Measurements from ENCODE around the gene MTMR12. TPM values are rescaled to one million over a fixed set of nuclear protein-coding genes. Genes with fewer than 3 reads are reported as not detected.

Gene MTMR12
- total RNA-seq, 1 donor: 17.1 TPM

DNA sequence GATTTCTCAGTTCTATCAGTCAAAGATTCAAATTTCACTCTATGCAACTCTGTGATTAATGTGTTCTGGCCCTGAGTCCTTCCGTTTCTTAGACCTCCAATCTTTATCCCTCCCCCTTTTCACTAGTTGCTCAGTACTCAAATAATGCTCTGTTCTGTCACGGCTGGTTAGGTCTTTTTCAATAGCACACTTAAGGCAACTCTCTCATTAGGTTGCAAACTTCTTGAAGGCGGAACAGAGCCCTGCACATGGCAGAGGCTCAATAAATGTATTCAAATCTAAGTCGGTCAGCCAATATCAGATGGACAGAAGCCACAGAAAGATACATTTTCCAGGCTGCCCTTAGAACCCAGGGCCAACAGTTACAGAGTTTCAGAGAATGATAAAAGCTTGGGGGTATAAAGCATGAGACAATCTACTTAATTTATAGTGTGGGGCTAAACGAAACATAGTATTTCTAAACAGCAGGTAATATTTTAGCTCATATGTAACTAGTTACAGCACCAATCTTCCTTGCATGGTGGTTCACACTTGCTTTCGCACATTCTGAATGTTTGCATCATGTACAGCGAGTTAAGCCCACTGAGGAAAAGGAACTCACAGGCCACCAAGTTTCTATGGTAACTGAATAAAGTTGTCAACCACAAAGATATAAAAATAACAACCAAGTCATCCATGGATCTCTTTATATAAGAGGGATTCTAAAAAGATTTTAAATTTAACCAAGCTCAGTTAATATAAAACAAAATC is 71.5 kb downstream of the MTMR12 start:
- no peak overlapping the region for H3K4me3 ChIP-seq (ENCODE audit: low read depth, low read length)
- no peak for DNase-seq (ENCODE audit: low read depth)
- TF ChIP-seq, protein P1, sequence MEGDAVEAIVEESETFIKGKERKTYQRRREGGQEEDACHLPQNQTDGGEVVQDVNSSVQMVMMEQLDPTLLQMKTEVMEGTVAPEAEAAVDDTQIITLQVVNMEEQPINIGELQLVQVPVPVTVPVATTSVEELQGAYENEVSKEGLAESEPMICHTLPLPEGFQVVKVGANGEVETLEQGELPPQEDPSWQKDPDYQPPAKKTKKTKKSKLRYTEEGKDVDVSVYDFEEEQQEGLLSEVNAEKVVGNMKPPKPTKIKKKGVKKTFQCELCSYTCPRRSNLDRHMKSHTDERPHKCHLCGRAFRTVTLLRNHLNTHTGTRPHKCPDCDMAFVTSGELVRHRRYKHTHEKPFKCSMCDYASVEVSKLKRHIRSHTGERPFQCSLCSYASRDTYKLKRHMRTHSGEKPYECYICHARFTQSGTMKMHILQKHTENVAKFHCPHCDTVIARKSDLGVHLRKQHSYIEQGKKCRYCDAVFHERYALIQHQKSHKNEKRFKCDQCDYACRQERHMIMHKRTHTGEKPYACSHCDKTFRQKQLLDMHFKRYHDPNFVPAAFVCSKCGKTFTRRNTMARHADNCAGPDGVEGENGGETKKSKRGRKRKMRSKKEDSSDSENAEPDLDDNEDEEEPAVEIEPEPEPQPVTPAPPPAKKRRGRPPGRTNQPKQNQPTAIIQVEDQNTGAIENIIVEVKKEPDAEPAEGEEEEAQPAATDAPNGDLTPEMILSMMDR (IDR thresholded peaks at IDR 0.05; ENCODE audit: insufficient read depth, low read length): no peak

DNA sequence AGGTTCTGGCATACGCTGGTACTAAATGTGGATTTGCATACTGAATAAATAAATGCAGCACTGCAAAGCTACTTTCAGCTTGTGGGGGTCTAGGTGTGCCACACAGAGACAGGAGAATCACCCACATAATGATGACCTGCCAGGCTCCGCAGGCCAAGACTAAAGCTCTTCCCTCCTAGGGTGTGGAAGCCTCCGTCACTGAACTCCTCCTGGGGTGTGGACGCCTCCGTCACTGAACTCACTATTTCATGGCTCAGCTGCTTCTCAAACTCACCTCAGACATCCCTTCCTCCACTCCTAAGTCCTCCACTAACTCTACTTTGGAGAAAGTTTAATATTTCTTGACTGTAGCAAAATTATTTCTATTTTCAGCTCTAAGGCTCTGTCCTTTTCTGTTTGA is 73.4 kb downstream of the MTMR12 start:
- no peak for DNase-seq (ENCODE audit: low read depth)
- no peak overlapping the region for H3K4me3 ChIP-seq (ENCODE audit: low read depth, low read length)

DNA sequence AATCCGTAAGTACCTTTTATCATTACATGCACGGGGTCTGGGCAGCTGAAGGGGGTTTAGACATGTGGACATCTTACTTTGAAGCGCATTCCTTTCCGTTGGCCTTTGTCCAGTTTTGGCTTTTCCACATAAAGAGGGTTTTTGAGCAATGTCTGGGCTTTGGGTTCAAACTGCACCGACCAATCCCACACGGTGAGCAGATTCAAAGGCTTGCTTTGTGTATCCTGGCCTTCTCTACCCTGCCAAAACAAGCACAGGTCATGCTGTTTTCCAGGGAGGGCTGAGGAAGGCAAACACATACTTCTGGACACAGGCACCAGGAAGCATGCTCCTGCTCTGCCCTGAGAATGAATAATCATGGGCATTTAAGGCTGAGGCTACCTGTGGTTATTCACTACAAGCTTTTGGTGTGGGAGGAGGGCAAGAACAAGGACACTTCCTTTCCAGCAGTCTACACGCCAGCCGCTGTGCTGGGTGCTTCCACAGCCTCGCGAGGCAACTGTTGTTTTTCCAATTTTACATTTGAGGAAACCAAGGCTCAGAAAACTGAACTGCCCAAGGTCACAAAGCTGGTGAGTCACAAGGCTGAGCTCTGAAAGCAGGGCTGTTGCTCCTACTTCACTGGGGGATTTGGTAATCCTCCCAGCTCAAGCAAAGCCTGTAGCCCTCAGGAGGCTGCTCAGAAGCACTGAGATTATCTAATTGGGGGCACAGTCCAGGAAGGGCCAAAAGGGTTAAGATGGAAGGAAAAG is 78.9 kb downstream of the MTMR12 start:
- TF ChIP-seq, protein P1 (IDR thresholded peaks at IDR 0.05; ENCODE audit: insufficient read depth, low read length): no peak
- peak; percentile 44 for DNase-seq (ENCODE audit: low read depth)

More for the DNA sequence above, 73.4 kb downstream of the MTMR12 start:
- TF ChIP-seq, protein P1 (IDR thresholded peaks at IDR 0.05; ENCODE audit: insufficient read depth, low read length): no peak

DNA sequence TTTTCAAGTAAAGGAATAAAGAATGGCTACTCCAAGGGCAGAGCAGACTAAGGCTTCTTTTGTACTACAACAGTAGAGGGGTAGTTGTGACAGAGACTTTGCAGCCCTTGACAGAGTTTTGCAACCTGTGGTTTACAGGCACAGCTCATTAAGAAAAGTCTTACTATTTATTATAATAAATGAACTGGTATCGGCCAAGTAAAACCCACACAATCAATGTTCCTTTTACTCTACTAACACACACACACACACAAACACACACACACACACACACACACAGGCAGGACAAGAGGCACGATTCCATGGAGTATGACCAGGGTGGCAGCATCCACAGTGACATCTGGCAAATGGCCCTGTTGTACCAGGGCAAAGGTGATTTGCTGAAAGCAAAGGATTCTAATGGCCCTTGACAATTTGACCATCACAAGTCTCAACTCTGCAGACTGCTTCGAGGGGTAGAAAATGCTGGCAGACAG is 79.5 kb downstream of the MTMR12 start:
- H3K4me3 ChIP-seq (ENCODE audit: low read depth, low read length): no peak overlapping the region
- TF ChIP-seq, protein P1 (IDR thresholded peaks at IDR 0.05; ENCODE audit: insufficient read depth, low read length): no peak
- DNase-seq (ENCODE audit: low read depth): no peak

More for the DNA sequence above, 78.9 kb downstream of the MTMR12 start:
- H3K4me3 ChIP-seq (ENCODE audit: low read depth, low read length): no peak overlapping the region

DNA sequence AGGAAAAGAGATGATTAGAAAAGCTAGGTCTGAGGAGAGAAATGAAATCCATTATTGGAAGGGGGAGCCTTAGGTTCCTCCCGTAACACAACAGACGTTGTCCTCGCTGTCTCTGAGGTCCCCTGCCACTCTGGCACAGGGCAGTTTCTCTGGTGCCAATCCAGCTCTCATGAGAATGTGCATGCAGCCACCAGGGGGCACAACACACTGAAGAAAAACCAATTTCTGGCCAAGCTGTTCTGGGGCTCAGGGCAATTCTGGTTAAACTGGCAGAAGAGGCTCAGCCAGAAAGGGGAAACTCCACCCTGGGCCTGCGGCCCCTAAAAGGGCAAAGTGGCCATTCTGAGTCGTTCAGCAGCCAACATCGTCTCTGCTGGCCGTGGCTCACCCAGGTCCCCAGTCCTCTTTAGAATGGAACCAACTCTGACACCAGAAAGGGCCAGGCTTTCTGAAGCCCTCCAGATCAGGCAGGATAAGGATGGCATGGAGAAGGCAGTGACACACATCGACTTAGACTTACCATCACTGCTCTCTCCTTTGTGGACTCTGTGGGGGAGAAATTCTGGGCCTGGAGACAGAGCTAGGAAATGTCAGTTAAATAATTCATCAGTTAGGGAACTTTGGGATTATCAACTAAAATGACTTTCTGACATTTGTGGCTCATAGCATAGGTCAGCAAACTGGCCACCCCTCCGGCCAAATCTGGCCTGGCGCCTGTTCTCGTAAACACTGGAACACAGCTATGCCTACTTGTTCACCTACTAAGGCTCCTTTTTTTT is 80.1 kb downstream of the MTMR12 start:
- TF ChIP-seq, protein P1 (IDR thresholded peaks at IDR 0.05; ENCODE audit: insufficient read depth, low read length): peak; percentile 76
- peak; percentile 81 for DNase-seq (ENCODE audit: low read depth)

DNA sequence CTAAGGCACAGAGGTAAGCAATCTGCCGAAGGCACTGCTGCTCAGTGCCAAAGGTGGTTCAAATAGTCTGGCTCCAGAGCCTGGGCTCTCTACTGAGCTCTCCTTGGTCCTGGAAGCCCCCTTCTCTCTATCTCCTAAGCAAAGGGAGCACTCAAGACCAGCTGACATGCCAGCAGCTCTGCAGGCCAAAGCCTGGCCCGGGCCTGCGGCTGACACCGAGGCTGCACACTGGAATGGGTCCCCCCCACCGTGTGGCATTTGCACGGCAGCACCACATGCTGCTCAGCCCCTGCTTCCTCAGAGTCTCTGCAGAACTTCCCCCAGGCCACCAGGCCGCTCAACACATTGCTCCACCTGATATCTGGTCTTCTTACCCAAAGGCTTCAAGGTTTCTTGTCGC is 80.8 kb downstream of the MTMR12 start:
- TF ChIP-seq, protein P1 (IDR thresholded peaks at IDR 0.05; ENCODE audit: insufficient read depth, low read length): no peak
- no peak for DNase-seq (ENCODE audit: low read depth)
- no peak overlapping the region for H3K4me3 ChIP-seq (ENCODE audit: low read depth, low read length)

More for the DNA sequence above, 80.1 kb downstream of the MTMR12 start:
- H3K4me3 ChIP-seq (ENCODE audit: low read depth, low read length): no peak overlapping the region

Data from fibroblast of the aortic adventitia (primary cell).